ENCODE data around the gene MICB.

- TF ChIP-seq ZNF274 (IDR thresholded peaks at IDR 0.05; ENCODE audit: low read length) (no peak), ZNF274 (tag by site-specific recombination; IDR thresholded peaks at IDR 0.05; ENCODE audit: borderline replicate concordance) (no peak), KLF1 (tag by site-specific recombination; IDR thresholded peaks at IDR 0.05) (no peak), ZBTB20 (tag by site-specific recombination; IDR thresholded peaks at IDR 0.05) (no peak), HOXA7 (CRISPR knock-in tag; IDR thresholded peaks at IDR 0.05; ENCODE audit: borderline replicate concordance) (no peak), ZNF184 (tag by site-specific recombination; IDR thresholded peaks at IDR 0.05) (no peak), ZNF433 (tag by site-specific recombination; IDR thresholded peaks at IDR 0.05; ENCODE audit: low read depth) (no peak), ZFP3 (tag by site-specific recombination; IDR thresholded peaks at IDR 0.05; ENCODE audit: low read depth) (no peak), ZBTB8A (tag by site-specific recombination; IDR thresholded peaks at IDR 0.05) (no peak), ZFP69B (tag by site-specific recombination; IDR thresholded peaks at IDR 0.05) (no peak), TCF7L2 (IDR thresholded peaks at IDR 0.05; ENCODE audit: borderline replicate concordance, low read depth, low read length) (no peak), ZNF223 (tag by site-specific recombination; IDR thresholded peaks at IDR 0.05) (no peak), ZNF311 (tag by site-specific recombination; IDR thresholded peaks at IDR 0.05; ENCODE audit: borderline replicate concordance) (no peak)
- TF ChIP-seq, protein P1, sequence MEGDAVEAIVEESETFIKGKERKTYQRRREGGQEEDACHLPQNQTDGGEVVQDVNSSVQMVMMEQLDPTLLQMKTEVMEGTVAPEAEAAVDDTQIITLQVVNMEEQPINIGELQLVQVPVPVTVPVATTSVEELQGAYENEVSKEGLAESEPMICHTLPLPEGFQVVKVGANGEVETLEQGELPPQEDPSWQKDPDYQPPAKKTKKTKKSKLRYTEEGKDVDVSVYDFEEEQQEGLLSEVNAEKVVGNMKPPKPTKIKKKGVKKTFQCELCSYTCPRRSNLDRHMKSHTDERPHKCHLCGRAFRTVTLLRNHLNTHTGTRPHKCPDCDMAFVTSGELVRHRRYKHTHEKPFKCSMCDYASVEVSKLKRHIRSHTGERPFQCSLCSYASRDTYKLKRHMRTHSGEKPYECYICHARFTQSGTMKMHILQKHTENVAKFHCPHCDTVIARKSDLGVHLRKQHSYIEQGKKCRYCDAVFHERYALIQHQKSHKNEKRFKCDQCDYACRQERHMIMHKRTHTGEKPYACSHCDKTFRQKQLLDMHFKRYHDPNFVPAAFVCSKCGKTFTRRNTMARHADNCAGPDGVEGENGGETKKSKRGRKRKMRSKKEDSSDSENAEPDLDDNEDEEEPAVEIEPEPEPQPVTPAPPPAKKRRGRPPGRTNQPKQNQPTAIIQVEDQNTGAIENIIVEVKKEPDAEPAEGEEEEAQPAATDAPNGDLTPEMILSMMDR (tag by site-specific recombination; IDR thresholded peaks at IDR 0.05), result no peak
Observed at GRCh38 chr6:31490115-31490873, 7.7 kb upstream of the MICB start.
